ENCODE results near the gene COL25A1.
"Not testable (repeated sequence)": the region's sequence is repeated elsewhere in the genome, so short reads cannot be mapped to it uniquely, and the experiment has no call there.

COL25A1 gene

GRCh38 chr4:108937066-108937465 lies 365.4 kb downstream of the COL25A1 start:
- H3K4me1 ChIP-seq (ENCODE audit: control insufficient read depth in 1 of 2, insufficient read depth in 2 of 2, low read length in 2 of 2): no peaks in the 10 kb centered on the region
- H3K9ac ChIP-seq (ENCODE audit: low read depth in 1 of 2, low read length in 2 of 2): no peak overlapping the region
- no peak overlapping the region for H3K4me3 ChIP-seq (ENCODE audit: low read depth in 1 of 2, low read length in 2 of 2)
- no peaks in the 10 kb centered on the region for H3K9me3 ChIP-seq (ENCODE audit: control insufficient read depth in 1 of 2, low read length in 2 of 2)
- no peak overlapping the region for H3K27ac ChIP-seq (ENCODE audit: low read depth, low read length)
- H3K36me3 ChIP-seq (ENCODE audit: control insufficient read depth in 1 of 2, insufficient read depth in 2 of 2, low read length in 2 of 2): no peaks in the 10 kb centered on the region
- H3K27me3 ChIP-seq (ENCODE audit: control insufficient read depth in 1 of 2, insufficient read depth in 2 of 2, low read length in 2 of 2): no peaks in the 10 kb centered on the region

- not testable (repeated sequence) for H3K9ac ChIP-seq (ENCODE audit: low read depth in 1 of 2, low read length in 2 of 2); H3K27me3 ChIP-seq (ENCODE audit: control insufficient read depth in 1 of 2, insufficient read depth in 2 of 2, low read length in 2 of 2); H3K36me3 ChIP-seq (ENCODE audit: control insufficient read depth in 1 of 2, insufficient read depth in 2 of 2, low read length in 2 of 2)
These were observed 368.5 kb downstream of the COL25A1 start for GRCh38 chr4:108933925-108934324.

GRCh38 chr4:108933046-108933445 lies 369.4 kb downstream of the COL25A1 start:
- Histone ChIP-seq H3K9me3 (ENCODE audit: control insufficient read depth in 1 of 2, low read length in 2 of 2) (no peaks in the 10 kb centered on the region), H3K27me3 (ENCODE audit: control insufficient read depth in 1 of 2, insufficient read depth in 2 of 2, low read length in 2 of 2) (no peaks in the 10 kb centered on the region), H3K27ac (ENCODE audit: low read depth, low read length) (no peak overlapping the region), H3K36me3 (ENCODE audit: control insufficient read depth in 1 of 2, insufficient read depth in 2 of 2, low read length in 2 of 2) (no peaks in the 10 kb centered on the region), H3K4me3 (ENCODE audit: low read depth in 1 of 2, low read length in 2 of 2) (no peak overlapping the region), H3K9ac (ENCODE audit: low read depth in 1 of 2, low read length in 2 of 2) (no peak overlapping the region), H3K4me1 (ENCODE audit: control insufficient read depth in 1 of 2, insufficient read depth in 2 of 2, low read length in 2 of 2) (no peaks in the 10 kb centered on the region)

More at GRCh38 chr4:108933925-108934324, 368.5 kb downstream of the COL25A1 start:
- H3K4me1 ChIP-seq (ENCODE audit: control insufficient read depth in 1 of 2, insufficient read depth in 2 of 2, low read length in 2 of 2); H3K9me3 ChIP-seq (ENCODE audit: control insufficient read depth in 1 of 2, low read length in 2 of 2); H3K27ac ChIP-seq (ENCODE audit: low read depth, low read length); H3K4me3 ChIP-seq (ENCODE audit: low read depth in 1 of 2, low read length in 2 of 2): not testable (repeated sequence)

GRCh38 chr4:108931926-108932325 lies 370.5 kb downstream of the COL25A1 start:
- Histone ChIP-seq H3K4me3 (ENCODE audit: low read depth in 1 of 2, low read length in 2 of 2) (no peak overlapping the region), H3K27ac (ENCODE audit: low read depth, low read length) (no peak overlapping the region), H3K27me3 (ENCODE audit: control insufficient read depth in 1 of 2, insufficient read depth in 2 of 2, low read length in 2 of 2) (no peaks in the 10 kb centered on the region), H3K36me3 (ENCODE audit: control insufficient read depth in 1 of 2, insufficient read depth in 2 of 2, low read length in 2 of 2) (no peaks in the 10 kb centered on the region), H3K9ac (ENCODE audit: low read depth in 1 of 2, low read length in 2 of 2) (no peak overlapping the region), H3K4me1 (ENCODE audit: control insufficient read depth in 1 of 2, insufficient read depth in 2 of 2, low read length in 2 of 2) (no peaks in the 10 kb centered on the region), H3K9me3 (ENCODE audit: control insufficient read depth in 1 of 2, low read length in 2 of 2) (no peaks in the 10 kb centered on the region)

- Histone ChIP-seq H3K27me3 (ENCODE audit: control insufficient read depth in 1 of 2, insufficient read depth in 2 of 2, low read length in 2 of 2) (no peaks in the 10 kb centered on the region), H3K4me1 (ENCODE audit: control insufficient read depth in 1 of 2, insufficient read depth in 2 of 2, low read length in 2 of 2) (no peaks in the 10 kb centered on the region), H3K36me3 (ENCODE audit: control insufficient read depth in 1 of 2, insufficient read depth in 2 of 2, low read length in 2 of 2) (no peaks in the 10 kb centered on the region), H3K27ac (ENCODE audit: low read depth, low read length) (no peak overlapping the region), H3K9ac (ENCODE audit: low read depth in 1 of 2, low read length in 2 of 2) (no peak overlapping the region), H3K9me3 (ENCODE audit: control insufficient read depth in 1 of 2, low read length in 2 of 2) (no peaks in the 10 kb centered on the region), H3K4me3 (ENCODE audit: low read depth in 1 of 2, low read length in 2 of 2) (no peak overlapping the region)
These were observed 372.3 kb downstream of the COL25A1 start for GRCh38 chr4:108930186-108930585.

GRCh38 chr4:108926781-108927180 lies 375.7 kb downstream of the COL25A1 start:
- H3K9ac ChIP-seq (ENCODE audit: low read depth in 1 of 2, low read length in 2 of 2): no peak overlapping the region
- H3K36me3 ChIP-seq (ENCODE audit: control insufficient read depth in 1 of 2, insufficient read depth in 2 of 2, low read length in 2 of 2): no peaks in the 10 kb centered on the region
- H3K27me3 ChIP-seq (ENCODE audit: control insufficient read depth in 1 of 2, insufficient read depth in 2 of 2, low read length in 2 of 2): no peaks in the 10 kb centered on the region
- no peaks in the 10 kb centered on the region for H3K9me3 ChIP-seq (ENCODE audit: control insufficient read depth in 1 of 2, low read length in 2 of 2)
- H3K4me3 ChIP-seq (ENCODE audit: low read depth in 1 of 2, low read length in 2 of 2): no peak overlapping the region
- no peak overlapping the region for H3K27ac ChIP-seq (ENCODE audit: low read depth, low read length)
- H3K4me1 ChIP-seq (ENCODE audit: control insufficient read depth in 1 of 2, insufficient read depth in 2 of 2, low read length in 2 of 2): no peaks in the 10 kb centered on the region

- H3K9me3 ChIP-seq (ENCODE audit: control insufficient read depth in 1 of 2, low read length in 2 of 2): no peaks in the 10 kb centered on the region
- no peaks in the 10 kb centered on the region for H3K4me1 ChIP-seq (ENCODE audit: control insufficient read depth in 1 of 2, insufficient read depth in 2 of 2, low read length in 2 of 2)
- no peak overlapping the region for H3K4me3 ChIP-seq (ENCODE audit: low read depth in 1 of 2, low read length in 2 of 2)
- H3K9ac ChIP-seq (ENCODE audit: low read depth in 1 of 2, low read length in 2 of 2): no peak overlapping the region
- no peak overlapping the region for H3K27ac ChIP-seq (ENCODE audit: low read depth, low read length)
- H3K27me3 ChIP-seq (ENCODE audit: control insufficient read depth in 1 of 2, insufficient read depth in 2 of 2, low read length in 2 of 2): no peaks in the 10 kb centered on the region
- no peaks in the 10 kb centered on the region for H3K36me3 ChIP-seq (ENCODE audit: control insufficient read depth in 1 of 2, insufficient read depth in 2 of 2, low read length in 2 of 2)
These were observed 376.4 kb downstream of the COL25A1 start for GRCh38 chr4:108926061-108926460.

GRCh38 chr4:108922191-108922590 lies 380.3 kb downstream of the COL25A1 start:
- H3K36me3 ChIP-seq (ENCODE audit: control insufficient read depth in 1 of 2, insufficient read depth in 2 of 2, low read length in 2 of 2): no peaks in the 10 kb centered on the region
- H3K4me1 ChIP-seq (ENCODE audit: control insufficient read depth in 1 of 2, insufficient read depth in 2 of 2, low read length in 2 of 2): no peaks in the 10 kb centered on the region
- no peak overlapping the region for H3K4me3 ChIP-seq (ENCODE audit: low read depth in 1 of 2, low read length in 2 of 2)
- no peaks in the 10 kb centered on the region for H3K9me3 ChIP-seq (ENCODE audit: control insufficient read depth in 1 of 2, low read length in 2 of 2)
- H3K27ac ChIP-seq (ENCODE audit: low read depth, low read length): no peak overlapping the region
- H3K9ac ChIP-seq (ENCODE audit: low read depth in 1 of 2, low read length in 2 of 2): no peak overlapping the region
- H3K27me3 ChIP-seq (ENCODE audit: control insufficient read depth in 1 of 2, insufficient read depth in 2 of 2, low read length in 2 of 2): no peaks in the 10 kb centered on the region

- Histone ChIP-seq H3K27me3 (ENCODE audit: control insufficient read depth in 1 of 2, insufficient read depth in 2 of 2, low read length in 2 of 2) (peaks cover 0 to 3% of the 10 kb centered on the region in 2 donors), H3K27ac (ENCODE audit: low read depth, low read length) (no peak overlapping the region), H3K4me1 (ENCODE audit: control insufficient read depth in 1 of 2, insufficient read depth in 2 of 2, low read length in 2 of 2) (no peaks in the 10 kb centered on the region), H3K9ac (ENCODE audit: low read depth in 1 of 2, low read length in 2 of 2) (no peak overlapping the region), H3K4me3 (ENCODE audit: low read depth in 1 of 2, low read length in 2 of 2) (no peak overlapping the region), H3K36me3 (ENCODE audit: control insufficient read depth in 1 of 2, insufficient read depth in 2 of 2, low read length in 2 of 2) (no peaks in the 10 kb centered on the region), H3K9me3 (ENCODE audit: control insufficient read depth in 1 of 2, low read length in 2 of 2) (no peaks in the 10 kb centered on the region)
These were observed 381.9 kb downstream of the COL25A1 start for GRCh38 chr4:108920395-108921087.

GRCh38 chr4:108919226-108919893 lies 383.1 kb downstream of the COL25A1 start:
- no peak overlapping the region for H3K4me3 ChIP-seq (ENCODE audit: low read depth in 1 of 2, low read length in 2 of 2)
- H3K27me3 ChIP-seq (ENCODE audit: control insufficient read depth in 1 of 2, insufficient read depth in 2 of 2, low read length in 2 of 2): peaks cover 0 to 3% of the 10 kb centered on the region in 2 donors
- H3K9ac ChIP-seq (ENCODE audit: low read depth in 1 of 2, low read length in 2 of 2): no peak overlapping the region
- H3K27ac ChIP-seq (ENCODE audit: low read depth, low read length): no peak overlapping the region
- H3K9me3 ChIP-seq (ENCODE audit: control insufficient read depth in 1 of 2, low read length in 2 of 2): no peaks in the 10 kb centered on the region
- no peaks in the 10 kb centered on the region for H3K36me3 ChIP-seq (ENCODE audit: control insufficient read depth in 1 of 2, insufficient read depth in 2 of 2, low read length in 2 of 2)
- H3K4me1 ChIP-seq (ENCODE audit: control insufficient read depth in 1 of 2, insufficient read depth in 2 of 2, low read length in 2 of 2): no peaks in the 10 kb centered on the region
